Daoy (cell line): Measurements from ENCODE around the gene ARGLU1. TPM values are rescaled to one million over a fixed set of nuclear protein-coding genes. Genes with fewer than 3 reads are reported as not detected.

Experiments used
- DNase-seq: peaks from one replicate; pipeline ENCODE4 v3.0.0-alpha.2; 2015; ENCODE audit warnings: low read depth
- total RNA-seq: library from RNA; depleted of rRNA; stranded (reverse); fragments of >200 nt; shearing (Covaris generic); gene quantifications from 2 replicates; pipeline ENCODE4 v1.2.3, GENCODE V29; 2014

The ARGLU1 gene
- total RNA-seq, 1 experiment from 2014 or later = 27.7 TPM

GRCh38 chr13:106526738-106527444 lies 41.0 kb downstream of the ARGLU1 start:
- no peak for DNase-seq

DNA sequence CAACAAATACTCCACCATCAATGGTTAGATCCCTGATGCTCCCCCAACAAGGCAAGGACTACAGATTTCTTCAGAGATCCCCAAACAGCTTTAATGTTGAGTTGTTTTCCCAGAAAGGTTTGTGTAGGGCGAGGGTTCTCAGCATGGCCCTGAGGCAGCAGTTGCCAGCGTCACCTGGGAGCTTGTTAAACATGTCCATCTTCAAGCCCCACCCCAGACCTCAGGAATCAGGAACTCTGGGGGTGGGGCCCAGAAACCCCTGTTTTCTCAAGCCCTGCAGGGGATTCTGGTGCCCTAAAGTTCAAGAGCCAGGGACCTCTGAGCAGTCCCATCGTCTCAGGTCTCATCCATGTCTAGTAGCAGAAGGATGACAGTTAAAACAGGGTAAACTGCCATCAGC lies 42.1 kb downstream of the ARGLU1 start:
- no peak for DNase-seq

DNA sequence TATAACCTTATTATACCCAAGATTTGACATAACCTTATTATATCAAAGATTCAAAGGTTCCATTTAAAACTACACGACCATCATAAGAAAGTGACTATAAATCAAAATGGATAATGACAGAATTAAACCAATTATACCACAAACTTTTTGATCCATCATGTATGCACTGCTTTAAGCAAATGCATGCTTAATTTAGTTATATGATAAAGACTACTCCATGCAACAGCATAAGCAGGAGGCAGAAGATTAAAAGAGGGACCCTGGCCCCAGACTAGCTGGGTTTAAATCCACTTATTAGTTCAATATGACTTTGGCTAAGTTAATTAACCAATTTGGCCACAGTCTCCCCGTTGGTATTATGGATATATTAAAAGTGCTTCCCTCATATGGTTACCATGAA lies 43.8 kb downstream of the ARGLU1 start:
- no peak for DNase-seq

- DNase-seq = no peak
These were observed 44.4 kb downstream of the ARGLU1 start for GRCh38 chr13:106523576-106523975.

- DNase-seq = no peak
These were observed 44.9 kb downstream of the ARGLU1 start for GRCh38 chr13:106522898-106523525.

DNA sequence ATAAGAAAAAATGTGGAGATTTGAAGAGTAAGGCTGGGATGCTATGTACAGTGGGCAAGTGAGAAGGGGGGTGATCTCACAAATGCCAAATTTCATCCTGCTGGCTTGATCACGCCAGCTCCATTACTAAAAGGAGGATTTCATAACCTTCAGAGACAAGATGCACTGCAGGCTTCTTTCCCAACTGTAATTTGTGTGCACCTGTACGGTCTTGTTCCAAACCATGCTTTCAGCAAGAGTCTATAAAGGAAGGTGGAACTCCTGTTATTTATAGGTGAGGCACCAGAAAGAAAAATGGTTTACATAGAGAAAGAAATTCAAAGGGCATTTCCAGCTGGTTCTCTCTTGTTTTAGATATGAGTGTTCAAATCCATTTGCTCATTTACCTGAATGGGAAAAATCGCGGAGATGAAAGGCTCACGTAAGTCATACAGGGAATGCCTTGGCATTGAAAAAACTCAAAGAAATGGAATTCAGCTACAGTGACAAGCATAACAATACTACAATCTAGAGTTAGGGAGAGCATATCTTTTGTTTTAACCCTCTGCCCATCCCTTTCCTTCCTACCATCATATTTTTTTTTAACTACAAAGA lies 45.7 kb downstream of the ARGLU1 start:
- DNase-seq = no peak

GRCh38 chr13:106521095-106521799 lies 46.7 kb downstream of the ARGLU1 start:
- no peak for DNase-seq

- no peak for DNase-seq
These were observed 47.5 kb downstream of the ARGLU1 start for GRCh38 chr13:106520251-106521054.

GRCh38 chr13:106518512-106518911 lies 49.4 kb downstream of the ARGLU1 start:
- no peak for DNase-seq

DNA sequence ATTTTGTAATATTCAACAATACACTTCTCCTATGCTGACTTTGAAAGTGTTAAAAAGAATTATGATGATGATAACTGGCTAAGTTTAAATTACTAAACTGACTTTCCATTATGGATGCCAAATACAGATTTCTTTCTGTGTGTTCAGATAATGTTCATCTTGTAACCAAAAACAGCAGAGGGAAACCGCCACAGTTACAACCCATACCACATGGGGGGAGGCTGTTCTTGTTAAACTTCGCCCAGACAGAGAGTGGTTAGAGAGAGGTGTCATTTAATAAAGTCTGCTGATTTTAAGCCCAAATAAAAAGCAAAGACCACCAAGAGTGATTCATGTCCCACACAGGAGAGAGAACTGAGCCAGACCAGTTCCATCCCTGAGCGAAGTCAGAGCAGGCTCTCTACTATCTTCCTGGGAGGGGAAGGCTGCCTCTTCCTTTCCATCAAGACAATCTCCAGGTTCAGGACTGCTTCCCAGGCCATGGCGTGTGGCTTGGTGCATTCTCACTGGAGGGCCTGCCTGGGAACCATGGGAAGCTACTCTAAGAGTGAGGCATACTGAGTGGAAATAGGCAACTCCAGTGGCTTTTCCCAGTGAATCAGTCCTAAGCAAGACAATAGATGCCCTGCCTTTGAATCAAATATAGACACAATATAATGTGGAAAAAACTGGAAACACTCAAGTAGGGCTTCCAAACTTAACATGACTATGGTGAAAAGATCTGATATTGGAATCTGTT lies 50.7 kb downstream of the ARGLU1 start:
- no peak for DNase-seq

- DNase-seq = no peak
These were observed 52.2 kb downstream of the ARGLU1 start for GRCh38 chr13:106515635-106516254.

DNA sequence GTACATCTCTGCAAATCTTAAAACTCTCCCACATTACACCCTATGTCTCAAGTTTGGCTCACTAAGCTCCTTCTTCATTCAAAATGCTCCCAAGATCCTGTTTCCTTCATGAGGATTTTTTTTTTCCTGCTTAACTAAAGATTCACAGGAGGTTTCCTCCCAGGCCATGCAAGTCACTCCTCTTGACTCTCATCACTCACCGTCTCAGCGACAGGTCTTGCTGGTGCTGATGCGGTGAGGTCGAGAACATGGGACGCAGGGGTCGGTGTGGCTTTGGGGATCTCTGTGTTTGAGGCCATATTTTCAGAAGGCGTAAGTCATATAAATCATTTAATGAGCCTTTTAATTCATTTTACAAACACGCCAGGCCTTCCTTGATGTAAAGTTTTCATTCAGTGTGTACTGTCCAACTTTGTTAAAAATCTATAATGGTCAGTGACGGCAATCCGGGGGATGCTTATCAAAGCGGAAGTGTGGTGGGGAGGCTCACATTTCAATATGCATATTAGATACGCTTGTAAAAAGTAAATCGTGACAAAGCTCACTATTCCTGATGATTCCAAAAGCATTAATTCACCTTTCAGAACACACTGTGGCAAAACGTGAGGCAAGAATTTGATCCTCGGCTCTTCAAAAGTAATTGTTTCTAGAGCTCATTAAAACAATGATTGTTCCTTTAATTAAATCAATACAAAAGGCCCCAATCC lies 52.9 kb downstream of the ARGLU1 start:
- no peak for DNase-seq

DNA sequence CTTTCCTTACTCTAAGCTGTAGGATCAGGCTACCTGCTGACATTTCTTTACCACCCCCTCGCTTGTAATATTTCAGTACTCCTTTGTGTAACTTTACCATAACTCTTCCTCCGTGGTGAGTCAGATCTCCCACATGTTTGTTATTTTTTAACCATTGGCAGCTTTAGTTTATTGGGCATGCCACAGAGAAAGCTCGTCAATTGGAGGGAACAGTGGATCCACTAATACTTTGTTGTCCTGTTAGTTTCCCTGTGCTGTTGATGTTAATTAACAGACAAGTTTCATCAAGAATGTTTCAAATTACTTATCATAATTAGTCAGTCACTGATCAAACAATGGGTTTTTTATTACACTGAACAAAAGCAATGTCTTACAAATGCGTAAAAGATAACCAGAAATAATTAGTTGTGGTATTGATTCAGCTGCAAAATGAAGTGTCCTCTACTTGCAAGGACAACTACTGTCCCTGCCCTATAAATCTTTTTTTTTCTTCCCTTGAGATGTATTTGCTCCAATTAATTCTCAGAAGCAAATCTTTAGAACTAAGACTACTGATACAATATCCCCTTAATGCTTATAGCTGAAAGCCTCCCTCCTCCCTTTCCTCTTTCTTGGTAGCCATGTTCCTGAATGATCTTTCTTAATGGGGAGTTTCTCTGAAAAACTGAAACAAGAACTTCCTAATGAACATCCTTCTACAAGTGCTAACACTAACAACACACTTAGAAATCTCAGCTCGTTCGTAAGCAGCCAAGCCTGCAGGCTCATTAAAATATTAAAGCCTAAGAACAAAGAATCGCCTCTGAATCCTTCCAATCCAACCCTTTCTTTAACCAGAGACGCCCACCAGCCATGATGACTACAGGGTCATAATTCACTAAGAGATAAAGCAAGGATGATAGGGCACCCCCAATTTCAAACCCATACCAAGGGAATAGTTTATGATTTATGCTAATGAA lies 54.6 kb downstream of the ARGLU1 start:
- peak; percentile 59 for DNase-seq

GRCh38 chr13:106507560-106508274 lies 60.2 kb downstream of the ARGLU1 start:
- peak; percentile 85 for DNase-seq

GRCh38 chr13:106506286-106506685 lies 61.7 kb downstream of the ARGLU1 start:
- DNase-seq = no peak

DNA sequence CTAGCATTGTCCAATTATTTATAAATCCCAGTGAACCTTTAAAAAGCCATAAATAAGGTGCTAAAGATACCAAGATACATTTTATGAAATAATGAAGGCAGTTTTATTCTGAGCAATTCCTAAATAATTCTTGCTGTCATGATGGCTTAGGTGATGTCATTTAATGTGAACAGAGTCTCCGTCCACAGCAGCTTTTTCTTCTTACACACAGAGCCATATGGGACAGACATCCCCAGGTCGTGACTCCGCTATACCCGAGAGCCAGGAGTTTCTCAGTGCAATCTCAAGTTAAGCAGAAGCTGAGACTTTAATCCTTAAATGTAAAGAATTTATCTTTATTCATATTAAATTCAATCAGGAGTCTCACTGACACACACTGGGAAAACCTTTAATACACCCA lies 62.2 kb downstream of the ARGLU1 start:
- no peak for DNase-seq

GRCh38 chr13:106505295-106505694 lies 62.6 kb downstream of the ARGLU1 start:
- no peak for DNase-seq
